Activated naive CD8-positive, alpha-beta T cell treated with anti-CD3 and anti-CD28 coated beads, Interleukin-2, amount 50 U/mL, for 24 hours (primary cell): ENCODE results near the gene NPW.

Experiments
- ATAC-seq: fragments of 150-1000 bp; cut with Tn5 transposase; one replicate; pipeline ENCODE4 v1.10.0; 2021
- DNase-seq: peaks from one replicate; pipeline ENCODE4 v3.0.0; 2021
- H3K27ac Mint-ChIP-seq: one replicate; pipeline ENCODE4 v1.8.0; 2021; ENCODE audit warnings: mild to moderate bottlenecking, mixed read lengths
- H3K27me3 Mint-ChIP-seq: one replicate; pipeline ENCODE4 v1.8.0; 2021; ENCODE audit warnings: mixed read lengths
- H3K36me3 Mint-ChIP-seq: one replicate; pipeline ENCODE4 v1.8.0; 2021; ENCODE audit warnings: low read depth, mixed read lengths
- H3K4me1 Mint-ChIP-seq: one replicate; pipeline ENCODE4 v1.8.0; 2021; ENCODE audit warnings: mixed read lengths
- H3K4me3 Mint-ChIP-seq: one replicate; pipeline ENCODE4 v1.8.0; 2021; ENCODE audit warnings: mild to moderate bottlenecking, moderate library complexity, mixed read lengths
- H3K9me3 Mint-ChIP-seq: one replicate; pipeline ENCODE4 v1.8.0; 2021; ENCODE audit warnings: mixed read lengths

NPW gene

GRCh38 chr16:2040041-2040786 is 20.6 kb downstream of the NPW start:
- ATAC-seq: no peak
- H3K4me1 Mint-ChIP-seq: no peaks in the 10 kb centered on the region
- H3K9me3 Mint-ChIP-seq: no peaks in the 10 kb centered on the region
- peaks cover 2% of the 10 kb centered on the region for H3K36me3 Mint-ChIP-seq
- no peak overlapping the region for H3K4me3 Mint-ChIP-seq
- no peak for DNase-seq
- no peaks in the 10 kb centered on the region for H3K27me3 Mint-ChIP-seq
- no peak overlapping the region for H3K27ac Mint-ChIP-seq

GRCh38 chr16:2040787-2041522 is 21.4 kb downstream of the NPW start:
- no peak for DNase-seq
- Mint-ChIP-seq H3K36me3 (peaks cover 2% of the 10 kb centered on the region), H3K4me1 (no peaks in the 10 kb centered on the region), H3K9me3 (no peaks in the 10 kb centered on the region), H3K27me3 (no peaks in the 10 kb centered on the region), H3K27ac (no peak overlapping the region), H3K4me3 (no peak overlapping the region)
- no peak for ATAC-seq

- no peaks in the 10 kb centered on the region for H3K27me3 Mint-ChIP-seq
- H3K36me3 Mint-ChIP-seq: peaks cover 2% of the 10 kb centered on the region
- no peak overlapping the region for H3K27ac Mint-ChIP-seq
- no peaks in the 10 kb centered on the region for H3K9me3 Mint-ChIP-seq
- ATAC-seq (no peak), DNase-seq (no peak)
- H3K4me1 Mint-ChIP-seq: peaks cover 11% of the 10 kb centered on the region
- H3K4me3 Mint-ChIP-seq: no peak overlapping the region
Measured at GRCh38 chr16:2042171-2042985, 22.8 kb downstream of the NPW start.

GRCh38 chr16:2042986-2043666 is 23.5 kb downstream of the NPW start:
- Mint-ChIP-seq H3K27me3 (no peaks in the 10 kb centered on the region), H3K27ac (no peak overlapping the region), H3K9me3 (no peaks in the 10 kb centered on the region), H3K4me1 (peaks cover 11% of the 10 kb centered on the region), H3K36me3 (peaks cover 2% of the 10 kb centered on the region), H3K4me3 (no peak overlapping the region)
- DNase-seq (no peak), ATAC-seq (no peak)

GRCh38 chr16:2043667-2044451 is 24.3 kb downstream of the NPW start:
- Mint-ChIP-seq H3K9me3 (no peaks in the 10 kb centered on the region), H3K4me3 (no peak overlapping the region), H3K36me3 (peaks cover 2% of the 10 kb centered on the region), H3K27ac (no peak overlapping the region), H3K27me3 (no peaks in the 10 kb centered on the region), H3K4me1 (peaks cover 18% of the 10 kb centered on the region)
- ATAC-seq: no peak
- no peak for DNase-seq

- Mint-ChIP-seq H3K27ac (no peak overlapping the region), H3K27me3 (no peaks in the 10 kb centered on the region), H3K9me3 (no peaks in the 10 kb centered on the region), H3K4me3 (no peak overlapping the region), H3K36me3 (peaks cover 2% of the 10 kb centered on the region), H3K4me1 (peaks cover 23% of the 10 kb centered on the region)
- no peak for ATAC-seq
- DNase-seq: no peak
Measured at GRCh38 chr16:2044541-2044940, 25.0 kb downstream of the NPW start.

- H3K4me3 Mint-ChIP-seq: peak overlapping the region; percentile 91
- peaks cover 7% of the 10 kb centered on the region for H3K36me3 Mint-ChIP-seq
- H3K27ac Mint-ChIP-seq: no peak overlapping the region
- peaks cover 23% of the 10 kb centered on the region for H3K4me1 Mint-ChIP-seq
- H3K27me3 Mint-ChIP-seq: no peaks in the 10 kb centered on the region
- DNase-seq (no peak), ATAC-seq (no peak)
- no peaks in the 10 kb centered on the region for H3K9me3 Mint-ChIP-seq
Measured at GRCh38 chr16:2045965-2046892, 26.6 kb downstream of the NPW start.

- Mint-ChIP-seq H3K9me3 (no peaks in the 10 kb centered on the region), H3K27me3 (no peaks in the 10 kb centered on the region)
Measured at GRCh38 chr16:2046893-2047329, 27.3 kb downstream of the NPW start.

GRCh38 chr16:2047330-2048115 is 27.9 kb downstream of the NPW start, which contains the start of the genes NTHL1 and TSC2:
TSS of gene NTHL1 (minus strand) at chr16:2047834. CDS start at chr16:2047823, 11 bp downstream.
TSS of gene TSC2 (plus strand) at chr16:2047985. CDS start at chr16:2048616, 631 bp downstream.
- peak within 1 kb of the TSS; percentile 91 for H3K4me3 Mint-ChIP-seq
- no peaks in the 10 kb centered on the region for H3K27me3 Mint-ChIP-seq
- peaks cover 23% of the 10 kb centered on the region for H3K4me1 Mint-ChIP-seq
- ATAC-seq (peak; percentile 97), DNase-seq (peak; percentile 96)
- H3K27ac Mint-ChIP-seq: peak within 1 kb of the TSS; percentile 64
- H3K36me3 Mint-ChIP-seq: peaks cover 9% of the 10 kb centered on the region
- no peaks in the 10 kb centered on the region for H3K9me3 Mint-ChIP-seq

More at GRCh38 chr16:2046893-2047329, 27.3 kb downstream of the NPW start:
- H3K27ac Mint-ChIP-seq: peak overlapping the region; percentile 64
- H3K36me3 Mint-ChIP-seq: peaks cover 9% of the 10 kb centered on the region
- H3K4me1 Mint-ChIP-seq: peaks cover 23% of the 10 kb centered on the region
- DNase-seq: no peak
- peak overlapping the region; percentile 91 for H3K4me3 Mint-ChIP-seq
- no peak for ATAC-seq

- no peak for DNase-seq
- Mint-ChIP-seq H3K4me1 (peaks cover 23% of the 10 kb centered on the region), H3K4me3 (peak overlapping the region; percentile 91), H3K27me3 (no peaks in the 10 kb centered on the region), H3K9me3 (no peaks in the 10 kb centered on the region), H3K27ac (peak overlapping the region; percentile 14), H3K36me3 (peaks cover 7% of the 10 kb centered on the region)
- peak; percentile 15 for ATAC-seq
Measured at GRCh38 chr16:2048116-2048543, 28.5 kb downstream of the NPW start.

GRCh38 chr16:2053211-2053610 is 33.6 kb downstream of the NPW start:
- ATAC-seq (no peak), DNase-seq (no peak)
- Mint-ChIP-seq H3K27me3 (no peaks in the 10 kb centered on the region), H3K36me3 (peaks cover 9% of the 10 kb centered on the region), H3K27ac (no peak overlapping the region), H3K9me3 (no peaks in the 10 kb centered on the region), H3K4me1 (peaks cover 12% of the 10 kb centered on the region), H3K4me3 (no peak overlapping the region)

- no peaks in the 10 kb centered on the region for H3K9me3 Mint-ChIP-seq
- no peak for DNase-seq
- no peak overlapping the region for H3K4me3 Mint-ChIP-seq
- H3K27ac Mint-ChIP-seq: no peak overlapping the region
- H3K4me1 Mint-ChIP-seq: peaks cover 5% of the 10 kb centered on the region
- peaks cover 9% of the 10 kb centered on the region for H3K36me3 Mint-ChIP-seq
- ATAC-seq: no peak
- H3K27me3 Mint-ChIP-seq: no peaks in the 10 kb centered on the region
Measured at GRCh38 chr16:2053897-2054296, 34.3 kb downstream of the NPW start.
